HT-29 (cell line): ENCODE data around the gene C11orf91. TPM values are rescaled to one million over a fixed set of nuclear protein-coding genes. Genes with fewer than 3 reads are reported as not detected.

Source experiments
- DNase-seq: peaks from one replicate; pipeline ENCODE4 v3.0.0-alpha.2; 2015; ENCODE audit warnings: low spot score
- total RNA-seq: library from RNA; depleted of rRNA; stranded (reverse); fragments of >200 nt; shearing (Covaris generic); gene quantifications from 2 replicates; pipeline ENCODE4 v1.2.3, GENCODE V29; 2014; rRNA removed

C11orf91 gene
- total RNA-seq, 1 experiment from 2014 or later = not detected

- no peak for DNase-seq
These were observed 48.6 kb downstream of the C11orf91 start for GRCh38 chr11:33651990-33652389.

GRCh38 chr11:33651555-33651954, 49.1 kb downstream of the C11orf91 start:
- no peak for DNase-seq

DNA sequence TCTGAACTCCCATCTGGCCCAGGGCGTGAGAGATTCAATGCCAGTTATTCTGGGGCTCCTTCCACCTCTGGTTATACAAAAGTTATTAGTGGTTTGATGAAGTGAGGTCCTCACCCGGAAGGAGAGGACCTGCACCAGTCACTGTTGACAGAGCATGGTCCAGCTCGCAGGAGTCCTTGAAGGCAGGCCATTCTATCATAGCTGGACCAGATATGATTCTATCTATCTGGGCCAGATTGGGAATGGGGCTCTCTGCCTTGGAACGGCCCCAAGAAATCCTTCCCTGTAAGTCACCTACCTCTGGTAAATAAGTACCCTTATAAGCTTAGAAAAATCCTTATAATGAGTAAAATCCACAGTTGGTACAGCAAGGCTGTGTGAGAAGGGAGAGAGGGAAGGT, 50.7 kb downstream of the C11orf91 start:
- no peak for DNase-seq

Other genes starting within 250 kb of the C11orf91 start
- gene CD59, start 35.6 kb upstream of the C11orf91 start, total RNA-seq = 90.3 and 115 TPM in 2 replicates
- gene FBXO3, start 73.7 kb upstream of the C11orf91 start, total RNA-seq = 13.6 and 14.9 TPM in 2 replicates
- 0.05 and 0.21 TPM in 2 replicates for gene LMO2, start 191.2 kb upstream of the C11orf91 start, total RNA-seq